ENCODE data around the gene PCA3. TPM values are rescaled to one million over a fixed set of nuclear protein-coding genes. Genes with fewer than 3 reads are reported as not detected.

Gene PCA3
- polyA plus RNA-seq, 1 donor from 2014 or later = 0.16 TPM

GRCh38 chr9:76729980-76730737, 34.1 kb upstream of the PCA3 start:
- Histone ChIP-seq H3K9ac (ENCODE audit: low read length) (no peak overlapping the region), H3K27me3 (ENCODE audit: insufficient read depth, low read depth, low read length) (no peaks in the 10 kb centered on the region), H3K36me3 (ENCODE audit: insufficient read depth, low read length) (no peaks in the 10 kb centered on the region), H3K9me2 (ENCODE audit: insufficient read depth, low read length) (no peaks in the 10 kb centered on the region), H2AFZ (ENCODE audit: low read depth, low read length) (no peak overlapping the region), H3K4me2 (ENCODE audit: low read length) (no peak overlapping the region), H3K4me3 (ENCODE audit: low read length) (no peak overlapping the region), H3K27ac (ENCODE audit: low read length) (no peak overlapping the region), H3K9me3 (ENCODE audit: low read length) (no peaks in the 10 kb centered on the region), H3F3A (ENCODE audit: insufficient read depth, low read length, poor library complexity, severe bottlenecking) (no peaks in the 10 kb centered on the region), H3K79me2 (replicated peaks; ENCODE audit: insufficient read depth, low read length) (no peaks in the 10 kb centered on the region), H4K20me1 (ENCODE audit: insufficient read depth) (no peaks in the 10 kb centered on the region)
- TF ChIP-seq TAF1 (IDR thresholded peaks at IDR 0.05; ENCODE audit: low read depth) = no peak
- TF ChIP-seq EP300 (conservative IDR thresholded peaks at IDR 0.05; ENCODE audit: poor library complexity, severe bottlenecking) = no peak
- TF ChIP-seq POLR2AphosphoS5 (IDR thresholded peaks at IDR 0.05) = no peak
- no peak for TF ChIP-seq RAD21 (conservative IDR thresholded peaks at IDR 0.05)
- TF ChIP-seq MXI1 (conservative IDR thresholded peaks at IDR 0.05; ENCODE audit: poor library complexity, severe bottlenecking) = no peak
- no peak for TF ChIP-seq EZH2 (IDR thresholded peaks at IDR 0.05; ENCODE audit: borderline replicate concordance, insufficient read depth, low read length, poor library complexity, severe bottlenecking)
- no peak for TF ChIP-seq CTCF (IDR thresholded peaks at IDR 0.05; ENCODE audit: poor library complexity, severe bottlenecking)
- no peak for TF ChIP-seq REST (IDR thresholded peaks at IDR 0.05; ENCODE audit: borderline replicate concordance)
- no peak for TF ChIP-seq SMC3 (conservative IDR thresholded peaks at IDR 0.05; ENCODE audit: poor library complexity)

- Histone ChIP-seq H3K4me3 (ENCODE audit: low read length) (no peak overlapping the region), H3K9me2 (ENCODE audit: insufficient read depth, low read length) (no peaks in the 10 kb centered on the region), H3F3A (ENCODE audit: insufficient read depth, low read length, poor library complexity, severe bottlenecking) (no peaks in the 10 kb centered on the region), H3K27me3 (ENCODE audit: insufficient read depth, low read depth, low read length) (no peaks in the 10 kb centered on the region), H3K79me2 (replicated peaks; ENCODE audit: insufficient read depth, low read length) (no peaks in the 10 kb centered on the region), H3K27ac (ENCODE audit: low read length) (no peak overlapping the region), H2AFZ (ENCODE audit: low read depth, low read length) (no peak overlapping the region), H4K20me1 (ENCODE audit: insufficient read depth) (no peaks in the 10 kb centered on the region), H3K36me3 (ENCODE audit: insufficient read depth, low read length) (no peaks in the 10 kb centered on the region), H3K9me3 (ENCODE audit: low read length) (no peaks in the 10 kb centered on the region), H3K4me2 (ENCODE audit: low read length) (no peak overlapping the region), H3K9ac (ENCODE audit: low read length) (no peak overlapping the region)
- TF ChIP-seq TAF1 (IDR thresholded peaks at IDR 0.05; ENCODE audit: low read depth) (no peak), EP300 (conservative IDR thresholded peaks at IDR 0.05; ENCODE audit: poor library complexity, severe bottlenecking) (no peak), EZH2 (IDR thresholded peaks at IDR 0.05; ENCODE audit: borderline replicate concordance, insufficient read depth, low read length, poor library complexity, severe bottlenecking) (no peak), SMC3 (conservative IDR thresholded peaks at IDR 0.05; ENCODE audit: poor library complexity) (no peak), MXI1 (conservative IDR thresholded peaks at IDR 0.05; ENCODE audit: poor library complexity, severe bottlenecking) (no peak), CTCF (IDR thresholded peaks at IDR 0.05; ENCODE audit: poor library complexity, severe bottlenecking) (no peak), REST (IDR thresholded peaks at IDR 0.05; ENCODE audit: borderline replicate concordance) (no peak), RAD21 (conservative IDR thresholded peaks at IDR 0.05) (no peak), POLR2AphosphoS5 (IDR thresholded peaks at IDR 0.05) (no peak)
Measured at GRCh38 chr9:76730801-76731200, 33.4 kb upstream of the PCA3 start.
